Common myeloid progenitor, CD34-positive (primary cell): ENCODE results near the gene UNC13C.

Experiments
- CTCF ChIA-PET: fragments of 350-600 bp; sonication (Branson Sonifier 250); formaldehyde crosslinking; loops from one replicate; lab custom pipeline; 2021; ENCODE audit warnings: antibody characterized with exemption; lab: Charles Lee
- POLR2A ChIA-PET: fragments of 350-600 bp; sonication (Branson Sonifier 250); formaldehyde crosslinking; loops from one replicate; lab custom pipeline; 2021; ENCODE audit warnings: antibody characterized with exemption; lab: Charles Lee
- DNase-seq, 3 donors: peaks; one replicate each; pipeline versions ENCODE4 v3.0.0 to v3.0.0-alpha.2; 2013
- H3K27ac ChIP-seq, 2 experiments: 1 replicate in 1 of 2; 2 replicates in 1 of 2; pipeline ENCODE4 v1.7.0; 2013; ENCODE audit warnings: inconsistent platforms in 2 of 2, low read length in 2 of 2, mild to moderate bottlenecking in 2 of 2, low read depth in 1 of 2, moderate library complexity in 1 of 2; ENCODE audit not compliant: severe bottlenecking in 2 of 2, insufficient read depth in 1 of 2, poor library complexity in 1 of 2
- H3K27me3 ChIP-seq, 5 experiments: replicated peaks in 2 of 5; 1 replicate in 3 of 5; 2 replicates in 2 of 5; pipeline versions ENCODE4 v1.6.1 to v1.7.0; 2013; ENCODE audit warnings: low read length in 4 of 5, mild to moderate bottlenecking in 2 of 5, moderate library complexity in 2 of 5, inconsistent platforms in 1 of 5; ENCODE audit not compliant: insufficient read depth in 5 of 5, control insufficient read depth in 4 of 5
- H3K36me3 ChIP-seq, 4 experiments: 1 replicate in 2 of 4; 2 replicates in 2 of 4; pipeline versions ENCODE4 v1.6.1 to v1.7.0; 2013; ENCODE audit warnings: low read length in 3 of 4, control low read depth in 1 of 4, mild to moderate bottlenecking in 1 of 4; ENCODE audit not compliant: control insufficient read depth in 4 of 4, insufficient read depth in 4 of 4
- H3K4me1 ChIP-seq, 4 experiments: 1 replicate in 3 of 4; 2 replicates in 1 of 4; pipeline versions ENCODE4 v1.6.1 to v1.7.1; 2013; ENCODE audit warnings: low read length in 3 of 4, mild to moderate bottlenecking in 3 of 4, control low read depth in 1 of 4, inconsistent platforms in 1 of 4, moderate library complexity in 1 of 4; ENCODE audit not compliant: control insufficient read depth in 4 of 4, insufficient read depth in 4 of 4; ENCODE audit errors: control extremely low read depth in 1 of 4
- H3K4me3 ChIP-seq, 7 experiments: 1 replicate in 4 of 7; 2 replicates in 3 of 7; pipeline versions ENCODE4 v1.5.1 to v1.7.0; 2013; ENCODE audit warnings: mild to moderate bottlenecking in 7 of 7, low read length in 6 of 7, moderate library complexity in 6 of 7, inconsistent platforms in 2 of 7, low read depth in 2 of 7, control low read depth in 1 of 7; ENCODE audit not compliant: insufficient read depth in 4 of 7, control insufficient read depth in 1 of 7; ENCODE audit errors: extremely low read depth in 1 of 7
- H3K9me3 ChIP-seq, 5 experiments: 1 replicate in 4 of 5; 2 replicates in 1 of 5; pipeline versions ENCODE4 v1.6.1 to v1.7.1; 2013; ENCODE audit warnings: low read length in 4 of 5, mild to moderate bottlenecking in 2 of 5, inconsistent platforms in 1 of 5, low read depth in 1 of 5, moderate library complexity in 1 of 5; ENCODE audit not compliant: control insufficient read depth in 4 of 5, insufficient read depth in 2 of 5; ENCODE audit errors: control extremely low read depth in 1 of 5
- WGBS: methylation state at CpG from one replicate; pipeline ENCODE4 v1.1.5; 2013; ENCODE audit not compliant: insufficient coverage; 5-methylcytosine and 5-hydroxymethylcytosine counted together

UNC13C gene

GRCh38 chr15:54014067-54014655, 35.9 kb downstream of the UNC13C start:
- Histone ChIP-seq H3K27me3 (no peaks in the 10 kb centered on the region), H3K4me3 (no peak overlapping the region), H3K27ac (no peak overlapping the region), H3K4me1 (no peaks in the 10 kb centered on the region), H3K36me3 (no peaks in the 10 kb centered on the region), H3K9me3 (no peaks in the 10 kb centered on the region)
- POLR2A ChIA-PET = no interaction called here
- WGBS = 94% methylated on average over 4 of the region's 4 CpGs
- CTCF ChIA-PET = interaction anchor here (0.5 kb wide), 1 partner anchor 211 kb away, joined by 3 read pairs; no protein-coding TSS in a partner anchor
- no peak for DNase-seq

DNA sequence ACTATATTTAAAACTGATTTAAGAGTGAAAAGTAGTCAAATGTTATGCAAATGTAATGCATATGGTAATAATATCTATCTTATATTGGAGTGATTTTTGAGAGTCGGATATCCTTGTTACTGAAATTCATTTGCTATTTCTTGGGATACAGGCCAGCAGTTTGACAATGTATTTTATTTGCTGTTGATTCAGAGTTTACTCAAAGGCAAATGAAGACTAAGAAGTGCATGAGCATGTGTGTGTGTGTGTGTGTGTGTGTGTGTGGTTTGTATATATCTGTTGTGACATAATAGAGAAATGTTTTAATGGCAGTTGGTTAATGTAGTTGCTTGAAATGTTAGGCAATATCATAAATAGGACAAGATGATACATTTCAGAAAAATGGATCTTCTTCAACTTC, 39.0 kb downstream of the UNC13C start:
- no peak for DNase-seq
- ChIA-PET CTCF (no interaction called here), POLR2A (no interaction called here)
- no peak overlapping the region for H3K4me3 ChIP-seq
- no peaks in the 10 kb centered on the region for H3K27me3 ChIP-seq
- H3K27ac ChIP-seq = no peak overlapping the region
- H3K9me3 ChIP-seq = peaks cover 0 to 3% (median 2%) of the 10 kb centered on the region in 5 experiments
- no peaks in the 10 kb centered on the region for H3K4me1 ChIP-seq
- no CpG with 5 or more reads among the region's 1 CpG for WGBS
- no peaks in the 10 kb centered on the region for H3K36me3 ChIP-seq

- ChIA-PET CTCF (interaction anchor here (1.0 kb wide), 1 partner anchor 11 kb away, joined by 3 read pairs; no protein-coding TSS in a partner anchor), POLR2A (no interaction called here)
- H3K36me3 ChIP-seq = no peaks in the 10 kb centered on the region
- H3K4me3 ChIP-seq = no peak overlapping the region
- 93% methylated on average over 3 of the region's 3 CpGs for WGBS
- H3K27ac ChIP-seq = no peak overlapping the region
- H3K4me1 ChIP-seq = no peaks in the 10 kb centered on the region
- no peak for DNase-seq
- H3K9me3 ChIP-seq = peaks cover 0 to 5% (median 3%) of the 10 kb centered on the region in 5 experiments
- no peaks in the 10 kb centered on the region for H3K27me3 ChIP-seq
Measured at GRCh38 chr15:54017959-54018358, 39.7 kb downstream of the UNC13C start.

DNA sequence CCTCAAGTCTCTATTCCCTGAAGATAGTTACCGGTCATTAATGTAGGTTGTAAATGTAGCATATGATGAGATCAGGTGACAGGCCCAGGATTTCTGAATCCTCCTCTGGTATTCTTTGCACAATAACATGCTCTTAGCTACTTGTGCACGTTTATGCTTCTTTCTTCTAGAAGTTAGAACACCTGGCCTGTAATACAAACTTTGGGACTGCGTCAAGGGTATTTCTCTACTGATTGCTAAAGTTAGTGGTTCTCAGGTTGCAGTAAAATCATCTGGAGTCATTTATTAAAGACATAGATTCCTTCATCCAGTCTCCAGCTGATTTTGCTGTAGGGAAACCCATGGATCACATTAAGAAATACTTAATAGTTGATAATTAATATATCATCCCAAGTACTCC, 48.0 kb downstream of the UNC13C start:
- H3K9me3 ChIP-seq = peaks cover 0 to 5% (median 3%) of the 10 kb centered on the region in 5 experiments
- WGBS = 86% methylated on average over 1 of the region's 3 CpGs
- ChIA-PET POLR2A (no interaction called here), CTCF (no interaction called here)
- H3K27ac ChIP-seq = no peak overlapping the region
- no peaks in the 10 kb centered on the region for H3K36me3 ChIP-seq
- no peaks in the 10 kb centered on the region for H3K4me1 ChIP-seq
- H3K27me3 ChIP-seq = no peaks in the 10 kb centered on the region
- no peak for DNase-seq
- no peak overlapping the region for H3K4me3 ChIP-seq

DNA sequence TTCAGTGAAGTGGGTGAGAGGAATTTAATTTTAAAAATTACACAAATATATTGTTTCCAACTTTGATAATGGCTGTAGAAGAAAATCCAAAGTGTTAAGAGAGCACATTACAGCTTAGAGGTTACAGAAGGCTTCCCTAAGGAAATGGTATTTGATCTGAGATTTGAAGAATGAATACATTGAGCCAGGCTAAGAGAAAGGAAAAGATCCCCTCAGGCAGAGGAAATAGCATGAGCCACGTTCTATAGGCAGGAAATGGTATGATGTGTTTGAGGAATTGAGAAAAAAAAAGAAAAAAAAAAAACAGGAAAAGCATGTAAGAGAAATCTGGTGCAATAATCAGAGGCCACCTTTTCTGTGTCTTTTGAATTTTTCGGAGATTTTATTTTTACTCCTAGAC, 48.6 kb downstream of the UNC13C start:
- DNase-seq = no peak
- Histone ChIP-seq H3K9me3 (peaks cover 2 to 5% (median 3%) of the 10 kb centered on the region in 5 experiments), H3K4me1 (no peaks in the 10 kb centered on the region), H3K36me3 (no peaks in the 10 kb centered on the region), H3K27ac (no peak overlapping the region), H3K27me3 (no peaks in the 10 kb centered on the region), H3K4me3 (no peak overlapping the region)
- POLR2A ChIA-PET = no interaction called here
- WGBS = 11% methylated on average over 1 of the region's 2 CpGs
- CTCF ChIA-PET = no interaction called here

- no peaks in the 10 kb centered on the region for H3K36me3 ChIP-seq
- DNase-seq = no peak
- POLR2A ChIA-PET = no interaction called here
- H3K27me3 ChIP-seq = no peaks in the 10 kb centered on the region
- no peak overlapping the region for H3K4me3 ChIP-seq
- no peak overlapping the region for H3K27ac ChIP-seq
- H3K9me3 ChIP-seq = peaks cover 0 to 2% (median 0%) of the 10 kb centered on the region in 5 experiments
- 100% methylated on average over 2 of the region's 3 CpGs for WGBS
- no peaks in the 10 kb centered on the region for H3K4me1 ChIP-seq
- CTCF ChIA-PET = interaction anchor here (1.1 kb wide), 1 partner anchor 11 kb away, joined by 3 read pairs; no protein-coding TSS in a partner anchor
Measured at GRCh38 chr15:54029081-54029480, 50.8 kb downstream of the UNC13C start.

- POLR2A ChIA-PET = no interaction called here
- CTCF ChIA-PET = no interaction called here
- no peaks in the 10 kb centered on the region for H3K4me1 ChIP-seq
- H3K27me3 ChIP-seq = no peaks in the 10 kb centered on the region
- DNase-seq = no peak
- 100% methylated on average over 2 of the region's 4 CpGs for WGBS
- H3K27ac ChIP-seq = no peak overlapping the region
- H3K9me3 ChIP-seq = peaks cover 0 to 2% (median 0%) of the 10 kb centered on the region in 5 experiments
- H3K36me3 ChIP-seq = no peaks in the 10 kb centered on the region
- H3K4me3 ChIP-seq = no peak overlapping the region
Measured at GRCh38 chr15:54032066-54032465, 53.8 kb downstream of the UNC13C start.
